ENCODE results near the gene HM13. TPM values are rescaled to one million over a fixed set of nuclear protein-coding genes. Genes with fewer than 3 reads are reported as not detected.
A peak's percentile ranks its signal among the peaks of the same experiment; 100 is the strongest.
"Not testable (repeated sequence)": the region's sequence is repeated elsewhere in the genome, so short reads cannot be mapped to it uniquely, and the experiment has no call there.

HM13 gene
- total RNA-seq, 2 donors from 2014 or later = 73.2 to 79.4 TPM

- Histone ChIP-seq H3K4me1 (peaks cover 10% of the 10 kb centered on the region), H3K9me3 (no peaks in the 10 kb centered on the region), H3K36me3 (replicated peaks in 1 of 2; ENCODE audit: insufficient read depth in 1 of 2, low read depth in 2 of 2) (no peaks in the 10 kb centered on the region), H3K27me3 (no peaks in the 10 kb centered on the region), H3K27ac (no peak overlapping the region), H3K4me3 (no peak overlapping the region)
- TF ChIP-seq CTCF (IDR thresholded peaks at IDR 0.05) = no peak
- TF ChIP-seq POLR2A (IDR thresholded peaks at IDR 0.05) = no peak
- ATAC-seq = no peak
- intact Hi-C loops (cut with DNase I) = no loop called here
- 26 to 31% methylated on average over 6 of the region's 6 CpGs for WGBS, 2 donors
- peak in 1 of 4 donors; percentile 13 for DNase-seq
Observed at GRCh38 chr20:31497838-31498540, 16.3 kb upstream of the HM13 start.

- Histone ChIP-seq H3K36me3 (replicated peaks in 1 of 2; ENCODE audit: insufficient read depth in 1 of 2, low read depth in 2 of 2) (no peaks in the 10 kb centered on the region), H3K27me3 (no peaks in the 10 kb centered on the region), H3K4me1 (peaks cover 10% of the 10 kb centered on the region), H3K4me3 (no peak overlapping the region), H3K9me3 (no peaks in the 10 kb centered on the region), H3K27ac (no peak overlapping the region)
- DNase-seq = no peak
- no peak for ATAC-seq
- WGBS, 2 donors = 17 to 42% methylated on average over 1 of the region's 1 CpG
- TF ChIP-seq CTCF (IDR thresholded peaks at IDR 0.05) = no peak
- TF ChIP-seq POLR2A (IDR thresholded peaks at IDR 0.05) = no peak
- intact Hi-C loops (cut with DNase I) = no loop called here
Observed at GRCh38 chr20:31500527-31500926, 13.7 kb upstream of the HM13 start.

- H3K9me3 ChIP-seq; H3K4me1 ChIP-seq; H3K27ac ChIP-seq; H3K36me3 ChIP-seq (replicated peaks in 1 of 2; ENCODE audit: insufficient read depth in 1 of 2, low read depth in 2 of 2); H3K27me3 ChIP-seq; intact Hi-C loops (cut with DNase I); H3K4me3 ChIP-seq: not testable (repeated sequence)
- TF ChIP-seq CTCF (IDR thresholded peaks at IDR 0.05) = peak; percentile 84 to 98 (median 94)
- peak; percentile 94 for ATAC-seq
- peak; percentile 81 to 90 (median 85) for DNase-seq
- 29 to 67% methylated on average over 7 to 20 of the region's 20 CpGs for WGBS, 2 donors
Observed at GRCh38 chr20:31502884-31503673, 11.2 kb upstream of the HM13 start.

GRCh38 chr20:31505903-31506302 lies 8.3 kb upstream of the HM13 start:
- Histone ChIP-seq H3K27ac (no peak overlapping the region), H3K36me3 (replicated peaks in 1 of 2; ENCODE audit: insufficient read depth in 1 of 2, low read depth in 2 of 2) (no peaks in the 10 kb centered on the region), H3K27me3 (peaks cover 0 to 4% of the 10 kb centered on the region in 2 donors), H3K4me1 (no peaks in the 10 kb centered on the region), H3K9me3 (no peaks in the 10 kb centered on the region), H3K4me3 (no peak overlapping the region)
- WGBS, 2 donors = 86 to 95% methylated on average over 1 of the region's 1 CpG
- DNase-seq (no peak), ATAC-seq (no peak)
- intact Hi-C loops (cut with DNase I) = no loop called here
- TF ChIP-seq POLR2A (IDR thresholded peaks at IDR 0.05) = no peak
- no peak for TF ChIP-seq CTCF (IDR thresholded peaks at IDR 0.05)
